NCI-H82 (cell line): ENCODE measurements around the gene PISD.

ENCODE experiments used
- DNase-seq: peaks from one replicate; lab custom pipeline; 2025; lab: John Stamatoyannopoulos, UW

Gene PISD

GRCh38 chr22:31652911-31653684 lies 8.9 kb downstream of the PISD start:
- DNase-seq = no peak

GRCh38 chr22:31652088-31652487 lies 9.9 kb downstream of the PISD start:
- DNase-seq = no peak

GRCh38 chr22:31651664-31652063 lies 10.4 kb downstream of the PISD start:
- no peak for DNase-seq

- no peak for DNase-seq
Observed at GRCh38 chr22:31650391-31650790, 11.6 kb downstream of the PISD start.

- DNase-seq = no peak
Observed at GRCh38 chr22:31647523-31648320, 14.3 kb downstream of the PISD start.

- no peak for DNase-seq
Observed at GRCh38 chr22:31647066-31647465, 14.9 kb downstream of the PISD start.

- DNase-seq = no peak
Observed at GRCh38 chr22:31646186-31647019, 15.6 kb downstream of the PISD start.

GRCh38 chr22:31639436-31640039 lies 22.5 kb downstream of the PISD start:
- DNase-seq = no peak

GRCh38 chr22:31637891-31638618 lies 24.0 kb downstream of the PISD start:
- DNase-seq = no peak

GRCh38 chr22:31637447-31637890 lies 24.5 kb downstream of the PISD start:
- DNase-seq = no peak

- no peak for DNase-seq
Observed at GRCh38 chr22:31635638-31636306, 26.2 kb downstream of the PISD start.

GRCh38 chr22:31631436-31631835 lies 30.6 kb downstream of the PISD start:
- DNase-seq = peak; percentile 29

GRCh38 chr22:31630331-31631329 lies 31.4 kb downstream of the PISD start:
- DNase-seq = peak; percentile 93

- no peak for DNase-seq
Observed at GRCh38 chr22:31629741-31630184, 32.3 kb downstream of the PISD start.

- DNase-seq = no peak
Observed at GRCh38 chr22:31628969-31629708, 32.9 kb downstream of the PISD start.

GRCh38 chr22:31628362-31628761 lies 33.7 kb downstream of the PISD start:
- no peak for DNase-seq

- DNase-seq = no peak
Observed at GRCh38 chr22:31627223-31627731, 34.7 kb downstream of the PISD start.

- no peak for DNase-seq
Observed at GRCh38 chr22:31626427-31627150, 35.4 kb downstream of the PISD start.
